ENCODE data around the gene GCGR.
"Not testable (repeated sequence)": the region's sequence is repeated elsewhere in the genome, so short reads cannot be mapped to it uniquely, and the experiment has no call there.

The GCGR gene

DNA sequence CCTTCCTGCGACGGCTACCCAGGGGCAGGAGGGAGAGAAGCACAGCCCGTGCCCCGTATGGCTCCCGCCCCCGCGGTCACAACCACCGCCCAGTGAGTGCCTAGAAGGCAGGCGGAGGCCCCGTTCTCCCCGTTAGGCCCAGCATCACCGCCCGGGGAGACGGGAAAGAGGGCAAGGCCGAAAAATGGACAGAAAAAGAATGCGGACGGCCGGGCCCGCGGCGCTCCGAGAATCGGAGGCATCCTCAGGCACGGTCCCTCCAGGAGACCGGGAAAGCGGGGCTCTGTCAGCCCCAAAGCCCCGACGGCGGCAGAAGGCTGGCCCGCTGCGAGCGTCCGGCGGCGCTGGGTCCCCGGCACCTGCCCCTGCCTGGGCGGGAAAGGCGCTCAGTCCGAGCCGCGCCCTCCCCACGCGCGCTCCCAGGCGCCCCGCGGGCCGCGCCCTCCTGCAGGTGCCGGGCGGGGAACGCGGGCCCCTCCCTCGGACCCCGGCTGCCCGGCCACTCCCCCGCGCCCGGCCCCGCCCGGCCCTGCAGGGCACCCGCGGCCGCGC lies 28.7 kb downstream of the GCGR start:
- ATAC-seq: peak; percentile 29
- peak; percentile 69 for DNase-seq

DNA sequence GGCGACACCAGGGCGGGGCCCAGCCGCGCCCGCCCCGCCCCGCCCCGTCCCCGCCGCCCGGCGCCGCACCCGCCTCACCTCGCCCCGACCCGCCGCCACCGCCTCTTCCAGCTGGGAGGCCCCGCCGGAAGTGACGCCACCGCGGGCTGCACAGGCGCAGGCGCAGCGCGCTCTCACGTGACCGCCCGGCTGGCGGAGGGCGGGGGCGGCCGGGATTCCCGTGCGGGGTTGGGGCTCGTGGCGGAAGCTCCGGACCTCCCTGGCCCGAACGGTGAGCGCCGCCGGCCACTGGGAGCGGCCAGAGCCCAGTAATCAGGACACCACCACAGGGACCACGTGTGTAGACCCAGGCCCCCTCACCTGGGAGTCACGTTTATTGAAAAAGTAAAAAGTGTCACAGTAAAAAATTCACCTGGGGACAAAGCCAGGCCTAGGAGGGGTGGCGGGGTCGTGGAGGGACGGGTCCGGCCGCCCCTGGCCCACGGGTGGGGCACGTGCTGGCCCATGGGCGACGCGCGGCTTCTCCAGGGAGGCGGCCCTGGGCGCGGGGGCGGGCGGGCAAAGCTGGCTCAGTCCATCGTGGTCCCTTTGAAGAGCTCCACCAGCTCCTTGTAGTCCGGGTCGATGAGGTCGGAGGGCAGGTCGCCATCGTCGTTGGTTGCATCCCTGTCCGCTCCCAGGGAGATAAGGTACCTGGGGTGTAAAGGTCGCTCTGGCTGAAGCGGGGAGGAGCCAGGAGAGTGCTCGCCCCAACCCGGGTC lies 29.4 kb downstream of the GCGR start, which contains the start of gene MCRIP1:
Gene MCRIP1, minus strand, starts transcription at position 132 of the 761 bp plus-strand sequence. CDS start 8,785 bp downstream, outside the sequence.
- DNase-seq (peak; percentile 99), ATAC-seq (peak; percentile 83)

DNA sequence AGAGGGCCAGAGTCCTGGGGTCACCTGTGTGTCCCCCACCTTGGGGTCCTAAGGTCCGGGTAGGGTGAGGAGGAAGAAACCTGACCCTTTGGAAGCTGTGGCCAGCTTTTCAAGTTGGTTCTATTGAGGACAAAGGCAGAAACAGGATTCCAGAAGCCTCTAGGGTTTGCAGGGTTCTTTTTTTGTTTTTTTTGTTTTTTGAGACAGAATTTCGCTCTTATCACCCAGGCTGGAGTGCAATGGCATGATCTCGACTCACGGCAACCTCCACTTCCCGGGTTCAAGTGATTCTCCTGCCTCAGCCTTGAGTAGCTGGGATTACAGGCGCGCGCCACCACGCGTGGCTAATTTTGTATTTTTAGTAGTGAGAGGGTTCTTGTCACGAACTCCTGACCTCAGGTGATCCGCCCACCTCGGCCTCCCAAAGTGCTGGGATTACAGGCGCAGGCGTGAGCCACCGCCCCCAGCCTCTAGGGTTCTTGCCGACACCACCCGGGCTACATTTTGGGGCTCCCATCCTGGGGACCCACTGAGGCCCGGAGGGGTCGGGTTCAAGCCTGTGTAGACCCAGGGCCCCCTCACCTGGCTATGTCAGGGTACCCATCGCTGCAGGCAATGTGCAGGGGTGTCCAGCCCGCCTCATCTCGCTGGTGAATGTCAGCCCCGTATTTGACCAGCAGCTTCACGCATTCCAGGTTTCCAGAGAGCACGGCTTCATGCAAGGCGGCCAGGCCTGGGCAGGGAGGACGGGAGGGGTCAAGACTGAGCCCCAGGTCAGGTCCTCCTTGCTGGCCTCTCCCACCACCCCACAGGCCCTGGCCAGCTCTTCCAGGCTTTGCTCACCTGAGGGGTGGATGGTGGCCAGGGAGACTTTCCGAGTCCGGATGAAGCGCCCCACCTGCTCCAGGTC lies 30.2 kb downstream of the GCGR start:
- DNase-seq: no peak
- no peak for ATAC-seq

- ATAC-seq: no peak
Observed at GRCh38 chr17:81834831-81835267, 30.9 kb downstream of the GCGR start, which contains the start of gene PPP1R27. TSS of gene PPP1R27 (minus strand) at chr17:81835050. CDS start at chr17:81834953, 97 bp downstream.

DNA sequence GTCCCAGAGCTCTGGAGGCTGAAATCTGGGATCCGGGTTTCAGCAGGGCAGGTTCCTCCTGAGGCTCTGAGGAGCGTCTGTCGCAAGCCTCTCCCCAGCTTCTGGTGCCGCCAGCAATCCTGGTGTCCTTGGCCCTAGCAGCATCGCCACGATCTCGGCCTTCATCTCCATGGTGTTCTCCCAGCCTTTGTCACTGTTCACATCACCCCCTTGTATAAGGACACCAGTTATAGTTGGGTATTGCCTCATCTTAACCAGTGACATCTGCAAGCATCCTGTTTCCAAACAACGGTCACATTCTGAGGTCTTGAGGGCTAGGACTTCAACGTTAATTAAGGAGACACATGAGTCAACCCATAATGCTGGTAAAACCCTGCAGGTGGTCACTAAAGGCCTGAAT lies 33.7 kb downstream of the GCGR start:
- no peak for DNase-seq
- ATAC-seq: no peak

More at GRCh38 chr17:81834831-81835267, 30.9 kb downstream of the GCGR start, which contains the start of gene PPP1R27:
- no peak for DNase-seq

DNA sequence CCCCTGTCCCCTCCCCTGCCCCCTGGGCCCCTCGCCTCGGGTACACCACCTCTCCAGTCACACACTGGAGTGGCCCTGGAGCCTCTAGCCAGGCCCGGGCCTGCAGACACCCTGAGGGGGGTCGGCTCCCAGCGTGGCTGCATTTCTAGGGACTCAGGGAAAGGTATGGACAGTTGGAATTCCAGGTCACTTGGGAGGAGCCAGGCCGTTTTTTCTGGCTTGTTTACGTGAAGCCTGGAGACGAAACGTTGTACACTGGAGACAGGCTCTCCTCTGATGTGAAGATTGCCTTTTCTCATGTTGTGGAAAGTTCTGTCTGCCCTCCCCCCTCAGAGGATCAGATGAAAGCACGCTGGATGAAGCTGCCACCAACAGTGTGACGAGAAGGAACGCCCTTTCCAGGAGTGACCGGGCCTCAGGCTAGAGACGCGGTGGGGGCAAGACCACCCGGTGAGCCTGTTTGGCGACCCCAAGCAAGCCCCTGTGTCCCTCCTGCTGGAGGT lies 34.9 kb downstream of the GCGR start:
- ATAC-seq (no peak), DNase-seq (no peak)

DNA sequence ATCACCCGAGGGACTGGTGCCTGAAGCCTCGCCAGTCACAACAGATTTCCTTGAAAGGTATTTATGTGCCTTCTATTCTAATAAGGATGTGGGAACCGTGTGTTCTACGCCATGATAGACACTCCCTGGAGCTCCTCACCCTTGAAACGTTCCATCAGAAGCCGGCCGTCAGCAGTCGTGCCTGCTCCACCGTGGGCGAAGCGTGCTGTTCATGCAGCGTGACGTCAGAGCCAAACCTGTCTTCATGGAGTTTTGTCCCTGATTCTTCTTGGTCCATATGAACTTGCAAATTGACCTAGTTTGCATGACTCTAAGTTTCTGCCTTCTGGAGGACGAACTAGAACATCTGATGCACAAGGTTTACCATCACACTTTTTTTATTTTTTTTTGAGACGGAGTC lies 35.4 kb downstream of the GCGR start:
- DNase-seq (no peak), ATAC-seq (no peak)

DNA sequence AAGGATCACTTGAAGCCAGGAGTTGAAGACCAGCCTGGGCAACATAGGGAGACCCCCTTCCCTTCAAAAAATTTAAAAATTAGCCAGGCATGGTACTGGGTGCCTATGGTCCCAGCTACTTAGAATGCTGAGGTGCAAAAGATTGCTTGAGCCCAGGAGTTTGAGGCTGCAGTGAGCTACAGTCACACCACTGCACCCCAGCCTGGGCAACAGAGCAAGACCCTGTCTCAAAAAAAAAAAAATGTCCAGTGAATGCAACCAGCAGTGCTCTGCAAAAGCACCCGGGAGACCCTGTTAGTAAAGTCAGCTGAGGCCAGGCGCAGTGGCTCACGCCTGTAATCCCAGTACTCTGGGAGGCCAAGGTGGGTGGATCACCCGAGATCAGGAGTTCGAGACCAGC lies 36.1 kb downstream of the GCGR start:
- not testable (repeated sequence) for ATAC-seq, DNase-seq

GRCh38 chr17:81840826-81841778 lies 37.2 kb downstream of the GCGR start:
- no peak for ATAC-seq

GRCh38 chr17:81841866-81842265 lies 37.9 kb downstream of the GCGR start:
- ATAC-seq (no peak), DNase-seq (no peak)

More at GRCh38 chr17:81840826-81841778, 37.2 kb downstream of the GCGR start:
- no peak for DNase-seq

GRCh38 chr17:81842378-81842724 lies 38.4 kb downstream of the GCGR start:
- ATAC-seq (no peak), DNase-seq (no peak)

DNA sequence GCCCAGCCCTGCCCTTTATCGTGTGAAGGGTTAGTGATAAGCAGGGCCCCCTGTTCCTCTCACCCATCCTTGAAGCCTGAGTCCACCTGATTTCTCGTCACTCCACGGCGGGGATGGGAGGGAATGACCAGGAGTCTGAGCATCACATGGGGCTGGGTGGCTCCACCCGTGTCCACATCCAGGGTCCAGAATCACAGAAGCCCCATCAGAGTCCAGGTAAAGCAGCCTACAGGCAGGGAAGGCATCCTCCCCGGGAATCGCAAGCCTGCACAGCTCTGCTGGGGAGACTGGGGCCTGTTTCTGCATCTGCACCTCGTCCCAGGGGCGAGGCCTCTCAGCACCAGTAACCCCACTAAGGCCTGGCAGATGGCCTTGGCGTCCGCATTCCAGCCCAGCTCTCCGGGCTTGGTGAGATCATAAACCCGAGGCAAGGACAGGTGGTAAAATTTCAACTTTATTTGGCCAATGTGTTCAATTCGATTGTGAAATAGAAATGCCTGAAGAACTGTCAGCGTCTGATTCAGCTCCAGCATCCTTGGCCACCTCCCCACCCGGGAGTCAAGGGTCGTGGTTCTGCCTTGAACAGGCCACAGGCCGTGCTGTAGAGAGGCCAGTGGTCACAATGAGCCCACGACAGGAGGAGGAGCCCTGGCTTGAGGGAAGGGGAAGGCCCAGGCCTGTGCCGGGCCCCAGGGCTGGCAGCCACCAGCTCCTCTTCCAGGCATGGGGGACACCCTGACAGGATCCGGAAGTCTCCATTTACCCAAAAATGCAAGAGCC lies 39.0 kb downstream of the GCGR start:
- no peak for ATAC-seq
- DNase-seq: no peak

GRCh38 chr17:81843713-81844326 lies 39.9 kb downstream of the GCGR start:
- DNase-seq (no peak), ATAC-seq (no peak)

DNA sequence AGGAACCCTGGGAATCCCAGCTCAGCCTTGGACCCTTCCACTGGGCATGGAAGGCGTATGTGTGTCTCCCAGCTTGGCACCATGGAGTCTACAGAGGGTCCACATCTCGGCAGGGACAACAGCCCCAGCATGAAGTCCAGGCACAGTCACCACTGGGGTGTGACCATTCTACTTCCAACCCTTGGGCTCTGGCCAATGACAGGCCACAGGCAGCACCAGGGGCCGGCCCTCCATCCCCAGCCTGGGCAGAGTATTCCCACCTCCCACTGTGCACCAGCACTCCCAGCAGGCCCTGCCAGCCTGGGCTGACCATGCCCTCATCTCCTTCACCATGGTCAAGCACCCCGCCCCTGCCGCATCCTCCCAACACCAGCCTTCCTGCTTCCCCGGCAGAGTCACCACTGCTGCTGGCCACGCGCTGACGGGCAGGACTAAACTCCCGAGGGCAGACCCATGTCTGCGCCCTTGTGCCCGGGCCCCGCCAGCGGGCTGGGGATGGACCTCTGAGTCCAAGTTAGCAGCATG lies 40.4 kb downstream of the GCGR start:
- ATAC-seq (no peak), DNase-seq (no peak)

- ATAC-seq: no peak
- DNase-seq: no peak
Observed at GRCh38 chr17:81844887-81845286, 40.9 kb downstream of the GCGR start.

DNA sequence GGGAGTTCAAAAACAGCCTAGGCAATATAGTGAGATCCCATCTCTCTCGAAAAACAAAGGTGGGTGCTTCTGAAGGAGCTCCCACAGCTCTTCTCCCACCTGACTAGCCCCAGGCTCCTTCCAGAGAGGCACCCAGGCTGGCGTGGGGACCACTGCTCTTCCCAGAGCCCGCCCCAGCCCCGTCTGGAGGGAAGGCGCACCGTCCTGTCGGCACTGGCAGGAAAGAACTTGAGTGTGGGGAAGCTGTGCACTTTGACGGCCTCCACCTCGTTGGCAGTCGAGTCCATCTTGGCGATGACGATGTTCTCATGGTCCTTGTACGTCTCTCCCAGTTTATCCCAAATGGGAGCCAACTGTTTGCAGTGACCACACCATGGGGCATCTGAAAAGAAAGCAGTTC lies 41.4 kb downstream of the GCGR start:
- DNase-seq: no peak
- ATAC-seq: no peak

DNA sequence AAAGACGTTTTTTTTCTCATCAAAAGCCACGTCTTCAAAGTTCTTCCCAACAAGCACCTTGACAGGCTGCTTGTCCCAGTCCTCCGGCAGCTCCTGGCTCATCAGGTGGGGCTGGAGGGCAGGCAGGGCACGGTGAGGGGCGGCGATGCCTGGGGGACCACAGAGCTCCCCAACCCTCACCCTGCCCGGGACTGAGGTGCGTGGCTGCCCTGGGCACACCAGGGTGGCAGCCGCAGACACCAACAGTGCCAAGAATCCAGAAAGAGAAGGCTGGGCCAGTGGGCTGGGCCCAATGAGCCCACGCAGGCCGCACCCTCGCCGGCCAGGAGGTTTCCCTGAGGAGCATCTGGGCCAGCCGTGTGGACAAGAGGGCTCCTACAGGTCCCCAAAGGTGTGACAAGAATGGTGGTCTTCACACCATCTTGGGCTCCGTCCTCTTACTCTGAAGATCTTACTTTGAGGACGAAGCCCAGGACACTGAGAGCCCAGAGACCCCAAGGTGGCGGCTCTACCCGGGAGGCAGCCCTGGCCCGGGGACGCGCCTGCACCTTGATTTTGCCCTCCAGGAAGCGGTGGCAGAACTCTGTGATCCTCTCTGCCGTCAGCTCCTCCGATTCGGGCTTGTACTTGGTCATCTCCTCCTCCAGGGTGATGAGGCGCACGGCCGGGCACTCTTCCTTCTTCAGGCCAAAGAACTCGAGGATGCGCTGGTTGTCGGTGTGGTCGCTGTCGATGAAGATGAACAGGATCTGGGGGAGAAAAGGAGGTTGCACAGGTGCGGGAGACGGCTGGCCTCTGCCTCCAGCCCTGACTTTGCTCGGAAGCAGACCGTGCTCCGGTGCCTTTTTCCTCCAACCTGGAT lies 42.2 kb downstream of the GCGR start:
- ATAC-seq (no peak), DNase-seq (no peak)

All from stimulated activated naive CD8-positive, alpha-beta T cell treated with anti-CD3 and anti-CD28 coated beads, Interleukin-15, Interleukin-2, amounts not matched to agents 100 U/mL and 50 U/mL, for 24 hours (primary cell).